Natural killer cell (primary cell): ENCODE measurements around the gene AURKAIP1. TPM values are rescaled to one million over a fixed set of nuclear protein-coding genes. Genes with fewer than 3 reads are reported as not detected.
A peak's percentile ranks its signal among the peaks of the same experiment; 100 is the strongest.

ENCODE experiments used
- ATAC-seq, 3 donors: fragments of 150-1000 bp in 2 of 3; fragments of 200-7000 bp in 1 of 3; cut with Tn5 transposase; 1 replicate in 1 of 3; 2 replicates in 2 of 3; pipeline ENCODE4 v1.10.0; 2021; ENCODE audit warnings: mild to moderate bottlenecking in 2 of 3, moderate library complexity in 2 of 3
- DNase-seq, 2 donors: peaks; one replicate each; pipeline versions ENCODE4 v3.0.0 to v3.0.0-alpha.2; 2013 to 2021; ENCODE audit warnings: mixed read lengths in 1 of 2
- H3K27ac ChIP-seq: one replicate; pipeline ENCODE4 v1.5.1; 2013; ENCODE audit warnings: mild to moderate bottlenecking, low read length
- H3K27me3 ChIP-seq: one replicate; pipeline ENCODE4 v1.6.1; 2013; ENCODE audit warnings: low read length; ENCODE audit not compliant: control insufficient read depth, insufficient read depth
- H3K36me3 ChIP-seq: one replicate; pipeline ENCODE4 v1.6.1; 2013; ENCODE audit warnings: low read length; ENCODE audit not compliant: control insufficient read depth, insufficient read depth
- H3K4me1 ChIP-seq: one replicate; pipeline ENCODE4 v1.6.1; 2013; ENCODE audit warnings: low read length; ENCODE audit not compliant: control insufficient read depth, insufficient read depth
- H3K4me3 ChIP-seq: one replicate; pipeline ENCODE4 v1.5.1; 2013; ENCODE audit warnings: low read length
- H3K9me3 ChIP-seq: one replicate; pipeline ENCODE4 v1.6.1; 2013; ENCODE audit warnings: low read length; ENCODE audit not compliant: control insufficient read depth, insufficient read depth
- H3K27ac Mint-ChIP-seq, 2 donors: one replicate each; pipeline ENCODE4 v1.8.0; 2022; ENCODE audit warnings: mild to moderate bottlenecking in 2 of 2, mixed read lengths in 2 of 2, moderate library complexity in 1 of 2
- H3K27me3 Mint-ChIP-seq, 2 donors: one replicate each; pipeline ENCODE4 v1.8.0; 2022; ENCODE audit warnings: low read depth in 2 of 2, mixed read lengths in 2 of 2
- H3K36me3 Mint-ChIP-seq: one replicate; pipeline ENCODE4 v1.8.0; 2022; ENCODE audit warnings: mixed read lengths
- H3K4me1 Mint-ChIP-seq, 2 donors: one replicate each; pipeline ENCODE4 v1.8.0; 2022; ENCODE audit warnings: mixed read lengths in 2 of 2
- H3K4me3 Mint-ChIP-seq: one replicate; pipeline ENCODE4 v1.8.0; 2022; ENCODE audit warnings: mild to moderate bottlenecking, moderate library complexity, mixed read lengths
- H3K9me3 Mint-ChIP-seq, 2 donors: one replicate each; pipeline ENCODE4 v1.8.0; 2022; ENCODE audit warnings: mixed read lengths in 2 of 2
- CTCF ChIP-seq: fragments of 200-600 bp; IDR thresholded peaks from one replicate; pipeline ENCODE4 v1.8.0; 2022; ENCODE audit warnings: antibody characterized with exemption
- WGBS: methylation state at CpG from one replicate; pipeline ENCODE4 v1.1.7; 2013; ENCODE audit warnings: missing lambda C conversion rate; ENCODE audit not compliant: insufficient coverage; 5-methylcytosine and 5-hydroxymethylcytosine counted together
- intact Hi-C: fragments of 100-400 bp; cut with micrococcal nuclease; formaldehyde crosslinking; loops from one replicate; pipeline ENCODE4 v1.14.2; 2022
- total RNA-seq, 4 donors: library from RNA; stranded (reverse); fragments of 120-200 nt in 1 of 4; gene quantifications; one replicate each; pipeline versions ENCODE4 v1.2.3 to v1.2.4, GENCODE V29; 2013 to 2022

AURKAIP1 gene
- total RNA-seq, 3 donors from 2014 or later (not counting 1 experiment from before 2014, with no cell fraction given): 60.0 to 76.3 (median 64.6) TPM

- no peak overlapping the region for H3K27ac Mint-ChIP-seq
- peaks cover 23% of the 10 kb centered on the region for H3K27me3 ChIP-seq
- peaks cover 12 to 17% of the 10 kb centered on the region in 2 donors for H3K27me3 Mint-ChIP-seq
- no peaks in the 10 kb centered on the region for H3K36me3 ChIP-seq
- H3K36me3 Mint-ChIP-seq: no peaks in the 10 kb centered on the region
- peaks cover 15% of the 10 kb centered on the region for H3K4me1 ChIP-seq
- peaks cover 0 to 11% of the 10 kb centered on the region in 2 donors for H3K4me1 Mint-ChIP-seq
- no peak overlapping the region for H3K27ac ChIP-seq
- H3K4me3 ChIP-seq: no peak overlapping the region
- ATAC-seq (no peak), DNase-seq (no peak)
- TF ChIP-seq CTCF: no peak
- 78% methylated on average over 27 of the region's 28 CpGs for WGBS
- H3K4me3 Mint-ChIP-seq: no peak overlapping the region
- H3K9me3 ChIP-seq: no peaks in the 10 kb centered on the region
- intact Hi-C loops: no loop called here
- no peaks in the 10 kb centered on the region for H3K9me3 Mint-ChIP-seq
Measured at GRCh38 chr1:1359664-1360468, 15.1 kb downstream of the AURKAIP1 start.

GRCh38 chr1:1359308-1359663, 15.7 kb downstream of the AURKAIP1 start:
- DNase-seq: peak in 1 of 2 donors; percentile 57
- Histone ChIP-seq H3K27ac (no peak overlapping the region), H3K4me1 (peaks cover 16% of the 10 kb centered on the region), H3K27me3 (peaks cover 23% of the 10 kb centered on the region), H3K9me3 (no peaks in the 10 kb centered on the region), H3K36me3 (no peaks in the 10 kb centered on the region), H3K4me3 (no peak overlapping the region)
- no peak overlapping the region for H3K27ac Mint-ChIP-seq
- no peak for ATAC-seq
- H3K4me3 Mint-ChIP-seq: no peak overlapping the region
- 50% methylated on average over 6 of the region's 6 CpGs for WGBS
- intact Hi-C loops: no loop called here
- no peak for TF ChIP-seq CTCF
- H3K27me3 Mint-ChIP-seq: peaks cover 12 to 17% of the 10 kb centered on the region in 2 donors
- H3K36me3 Mint-ChIP-seq: no peaks in the 10 kb centered on the region
- no peaks in the 10 kb centered on the region for H3K9me3 Mint-ChIP-seq
- peaks cover 0 to 12% of the 10 kb centered on the region in 2 donors for H3K4me1 Mint-ChIP-seq

GRCh38 chr1:1358433-1359271, 16.4 kb downstream of the AURKAIP1 start, which contains the start of gene MXRA8:
MXRA8 (minus strand) TSS chr1:1358555; CDS start chr1:1358504, 51 bp downstream.
- no peak within 1 kb of the TSS for H3K4me3 ChIP-seq
- intact Hi-C loops: no loop called here
- peaks cover 12 to 17% of the 10 kb centered on the region in 2 donors for H3K27me3 Mint-ChIP-seq
- peaks cover 0 to 15% of the 10 kb centered on the region in 2 donors for H3K4me1 Mint-ChIP-seq
- ATAC-seq: peak in 2 of 3 donors; percentile 42 to 52
- DNase-seq: no peak
- H3K27me3 ChIP-seq: peaks cover 26% of the 10 kb centered on the region
- H3K27ac Mint-ChIP-seq: no peak within 1 kb of the TSS
- no peak within 1 kb of the TSS for H3K27ac ChIP-seq
- WGBS: 34% methylated on average over 29 of the region's 29 CpGs
- H3K4me1 ChIP-seq: peaks cover 22% of the 10 kb centered on the region
- TF ChIP-seq CTCF: no peak
- H3K9me3 Mint-ChIP-seq: no peaks in the 10 kb centered on the region
- H3K36me3 Mint-ChIP-seq: no peaks in the 10 kb centered on the region
- H3K4me3 Mint-ChIP-seq: no peak within 1 kb of the TSS
- no peaks in the 10 kb centered on the region for H3K9me3 ChIP-seq
- no peaks in the 10 kb centered on the region for H3K36me3 ChIP-seq
